K562 (cell line): ENCODE results near the gene PDE4D. TPM values are rescaled to one million over a fixed set of nuclear protein-coding genes. Genes with fewer than 3 reads are reported as not detected.
"Not testable (repeated sequence)": the region's sequence is repeated elsewhere in the genome, so short reads cannot be mapped to it uniquely, and the experiment has no call there.

Source experiments
- ATAC-seq: fragments of 200-7000 bp; cut with Tn5 transposase; 3 replicates; pipeline ENCODE4 v1.9.1; 2020; ENCODE audit warnings: moderate library complexity
- BruUV-seq: library from RNA; stranded (reverse); fragments of 400-500 nt; replicated peaks from 2 replicates; lab custom pipeline; 2021; lab: Mats Ljungman, UMichigan
- CTCF ChIA-PET: fragments of 300-600 bp; formaldehyde crosslinking; extraction: SDS; loops from one replicate; lab custom pipeline; 2021; ENCODE audit warnings: low intra/inter-chr PET ratio; lab: Yijun Ruan, JAX
- POLR2A ChIA-PET: fragments of 300-600, 350-650 bp; sonication (Branson Sonifier 250); formaldehyde crosslinking; extraction: SDS; loops from one replicate; lab custom pipeline; 2021; ENCODE audit warnings: antibody characterized with exemption, inconsistent platforms; lab: Yijun Ruan, JAX
- DNase-seq, 4 experiments: peaks; one replicate each; pipeline versions ENCODE4 v3.0.0 to v3.0.0-alpha.2; 2011 to 2018; ENCODE audit warnings: low spot score in 3 of 4, mixed read lengths in 3 of 4; ENCODE audit errors: extremely low read depth in 1 of 4
- FAIRE-seq: peaks from 2 replicates; lab custom pipeline; 2011; peaks lifted over from hg19 to GRCh38; lab: Jason Lieb, UNC
- H2AFZ ChIP-seq: 2 replicates; pipeline ENCODE4 v1.6.0; 2011; ENCODE audit warnings: low read depth, low read length, control low read depth, inconsistent platforms
- H3K27ac ChIP-seq: fragments of 200-600 bp; 3 replicates; pipeline ENCODE4 v1.8.0; 2011; ENCODE audit warnings: low read depth, mild to moderate bottlenecking, control low read depth, inconsistent platforms, low read length, moderate library complexity, mixed read lengths; ENCODE audit errors: extremely low read depth
- H3K27me3 ChIP-seq, 2 experiments: fragments of 300-600 bp in 1 of 2; 2 replicates in 1 of 2; 3 replicates in 1 of 2; pipeline versions ENCODE4 v1.6.0 to v1.8.0; 2011; ENCODE audit warnings: inconsistent platforms in 2 of 2, low read length in 2 of 2, mild to moderate bottlenecking in 1 of 2, mixed read lengths in 1 of 2, moderate library complexity in 1 of 2; ENCODE audit not compliant: control insufficient read depth in 2 of 2, insufficient read depth in 2 of 2
- H3K36me3 ChIP-seq: fragments of 300-600 bp; 3 replicates; pipeline ENCODE4 v1.8.0; 2011; ENCODE audit warnings: mild to moderate bottlenecking, low read length, inconsistent platforms; ENCODE audit not compliant: control insufficient read depth, insufficient read depth
- H3K4me1 ChIP-seq, 2 experiments: fragments of 200-600 bp in 1 of 2; replicated peaks in 1 of 2; 2 replicates in 1 of 2; 3 replicates in 1 of 2; pipeline versions ENCODE4 v1.5.1 to v1.8.0; 2011; ENCODE audit warnings: inconsistent platforms in 2 of 2, low read length in 2 of 2, mild to moderate bottlenecking in 1 of 2, mixed read lengths in 1 of 2, moderate library complexity in 1 of 2; ENCODE audit not compliant: control insufficient read depth in 2 of 2, insufficient read depth in 2 of 2
- H3K4me2 ChIP-seq: 2 replicates; pipeline ENCODE4 v1.6.1; 2011; ENCODE audit warnings: low read length, control low read depth, inconsistent platforms, mixed read lengths; ENCODE audit not compliant: insufficient read depth
- H3K4me3 ChIP-seq: fragments of 200-600 bp; sonication (generic), shearing (Covaris generic); 2 replicates; pipeline ENCODE4 v1.5.1; 2016; ENCODE audit warnings: control low read depth, inconsistent platforms
- H3K79me2 ChIP-seq: fragments of 200-600 bp; 3 replicates; pipeline ENCODE4 v1.8.0; 2011; ENCODE audit warnings: low read length, inconsistent platforms; ENCODE audit not compliant: control insufficient read depth, insufficient read depth
- H3K9ac ChIP-seq, 2 experiments: 2 replicates each; pipeline versions ENCODE4 v1.6.0 to v1.6.1; 2011; ENCODE audit warnings: low read depth in 2 of 2, low read length in 2 of 2, control low read depth in 1 of 2, inconsistent platforms in 1 of 2, mild to moderate bottlenecking in 1 of 2, mixed read lengths in 1 of 2; ENCODE audit not compliant: insufficient read depth in 1 of 2
- H3K9me1 ChIP-seq: one replicate; pipeline ENCODE4 v1.6.0; 2011; ENCODE audit warnings: inconsistent platforms, mild to moderate bottlenecking, low read length, moderate library complexity; ENCODE audit not compliant: control insufficient read depth, insufficient read depth
- H3K9me3 ChIP-seq: replicated peaks from 2 replicates; pipeline ENCODE4 v1.5.1; 2011; ENCODE audit warnings: low read depth, low read length, inconsistent platforms; ENCODE audit not compliant: control insufficient read depth, insufficient read depth
- H4K20me1 ChIP-seq: replicated peaks from 2 replicates; pipeline ENCODE4 v1.6.1; 2011; ENCODE audit warnings: low read length, inconsistent platforms, mixed read lengths; ENCODE audit not compliant: control insufficient read depth, insufficient read depth
- CTCF ChIP-seq, 3 experiments: IDR thresholded peaks in 2 of 3; conservative IDR thresholded peaks in 1 of 3; 2 replicates each; pipeline ENCODE4 v1.5.1; 2011 to 2012; ENCODE audit warnings: low read length in 3 of 3, mild to moderate bottlenecking in 3 of 3, control low read depth in 2 of 3, improper control_type of control experiment in 1 of 3, inconsistent platforms in 1 of 3, low read depth in 1 of 3, mixed read lengths in 1 of 3, moderate library complexity in 1 of 3; ENCODE audit not compliant: insufficient read depth in 2 of 3
- DNMT1 ChIP-seq: fragments of 450-650 bp; IDR thresholded peaks from 2 replicates; pipeline ENCODE4 v1.6.1; 2016; ENCODE audit warnings: antibody characterized with exemption, mild to moderate bottlenecking
- NFIC ChIP-seq: fragments of 450-650 bp; IDR thresholded peaks from 2 replicates; pipeline ENCODE4 v1.6.1; 2017; ENCODE audit warnings: mild to moderate bottlenecking, inconsistent platforms
- POLR2G ChIP-seq: fragments of 200-400 bp; formaldehyde crosslinking; IDR thresholded peaks from 2 replicates; pipeline ENCODE4 v1.6.1; 2017; ENCODE audit warnings: low read depth, mild to moderate bottlenecking, antibody characterized with exemption, low read length, moderate library complexity
- RAD21 ChIP-seq, 2 experiments: fragments of 250-450 bp in 1 of 2; fragments of 450-650 bp in 1 of 2; sonication (Bioruptor Pico) in 1 of 2; formaldehyde crosslinking in 1 of 2; IDR thresholded peaks in 1 of 2; conservative IDR thresholded peaks in 1 of 2; 2 replicates each; pipeline versions ENCODE4 v1.4.0 to v1.8.0; 2020 to 2022; ENCODE audit warnings: mild to moderate bottlenecking in 2 of 2, moderate library complexity in 1 of 2
- TAF15 ChIP-seq: fragments of 200-400 bp; formaldehyde crosslinking; IDR thresholded peaks from 2 replicates; pipeline ENCODE4 v1.6.1; 2017; ENCODE audit warnings: mild to moderate bottlenecking, low read depth, low read length, moderate library complexity
- ZNF830 ChIP-seq: fragments of 250-450 bp; sonication (Bioruptor Pico); IDR thresholded peaks from 2 replicates; pipeline ENCODE4 v1.5.0; 2021; ENCODE audit warnings: mild to moderate bottlenecking
- WGBS: fragments of 100-300 bp; shearing (Covaris generic); methylation state at CpG from one replicate; pipeline ENCODE4 v1.1.6; 2016; ENCODE audit warnings: low coverage, mixed read lengths; ENCODE audit not compliant: insufficient coverage; ENCODE audit errors: missing lambda C conversion rate; 5-methylcytosine and 5-hydroxymethylcytosine counted together
- in situ Hi-C: fragments of 300-500 bp; cut with MboI; formaldehyde crosslinking; loops from 4 replicates; pipeline ENCODE4 v1.15.0; 2018; ENCODE audit warnings: inconsistent platforms, mixed read lengths
- intact Hi-C: fragments of 100-400 bp; cut with micrococcal nuclease; formaldehyde crosslinking; loops from 2 replicates; pipeline ENCODE4 v1.14.2; 2022
- polyA plus RNA-seq, 8 experiments: library from polyadenylated mRNA; depleted of rRNA in 4 of 8; stranded (reverse) in 5 of 8; unstranded in 3 of 8; fragments of >200 nt; fragmentation: Nextera tagmentation in 2 of 8; fragmentation: Illumina TruSeq in 1 of 8; extraction: Ambion mirVana in 2 of 8; extraction: Trizol in 1 of 8; gene quantifications; 2 replicates each; pipeline versions ENCODE4 v1.2.1 to v1.2.3, GENCODE V29; 2011 to 2014; ENCODE audit warnings: inconsistent platforms in 1 of 8, missing spikeins in 1 of 8
- total RNA-seq, 7 experiments: library from RNA; depleted of rRNA in 6 of 7; stranded (reverse); fragments of >200 nt in 6 of 7; fragmentation: Illumina TruSeq in 2 of 7; extraction: Trizol in 2 of 7; gene quantifications; 2 replicates each; pipeline versions ENCODE4 v1.2.1 to v1.2.3, GENCODE V29; 2011 to 2021; ENCODE audit warnings: low replicate concordance in 1 of 7
- TF ChIP-seq, protein P1 (sequence below): fragments of 450-650 bp; formaldehyde crosslinking; IDR thresholded peaks from 2 replicates; pipeline ENCODE4 v1.4.0; 2020; ENCODE audit warnings: mild to moderate bottlenecking, moderate library complexity
- TF ChIP-seq, protein P2 (sequence below): fragments of 250-450 bp; sonication (Bioruptor Pico); IDR thresholded peaks from 2 replicates; pipeline ENCODE4 v1.4.0; 2020

The PDE4D gene
- total and polyA plus RNA-seq, 9 of the 15 experiments (the other 6 are each of a cell fraction or from before 2014, with no cell fraction given) = 0.04 to 0.46 (median 0.13) TPM

GRCh38 chr5:59380350-59380951, 513.1 kb downstream of the PDE4D start:
- FAIRE-seq = peak; percentile 65
- Histone ChIP-seq H3K9me3 (no peaks in the 10 kb centered on the region), H3K4me1 (no peaks in the 10 kb centered on the region), H3K4me2 (no peak overlapping the region), H3K9ac (no peak overlapping the region), H4K20me1 (no peaks in the 10 kb centered on the region), H3K4me3 (no peak overlapping the region), H3K36me3 (no peaks in the 10 kb centered on the region), H3K27me3 (no peaks in the 10 kb centered on the region), H3K79me2 (no peaks in the 10 kb centered on the region), H2AFZ (no peak overlapping the region), H3K27ac (no peak overlapping the region), H3K9me1 (no peaks in the 10 kb centered on the region)
- intact Hi-C loops = loop anchor here (2.0 to 10.0 kb wide), 2 partner anchors 192 to 496 kb away; no protein-coding TSS in a partner anchor
- ChIA-PET CTCF (interaction anchor here (1.0 kb wide), 1 partner anchor 192 kb away, joined by 6 read pairs; no protein-coding TSS in a partner anchor), POLR2A (no interaction called here)
- BruUV-seq = no TSS peak
- in situ Hi-C loops = no loop called here
- 5% methylated on average over 1 of the region's 1 CpG for WGBS
- peak in 1 of 2 experiments; percentile 46; a peak in 3 of 4 replicates for TF ChIP-seq RAD21 (CRISPR knock-in tag; conservative IDR thresholded peaks at IDR 0.05 in 1 of 2, IDR thresholded peaks at IDR 0.05 in 1 of 2)
- TF ChIP-seq TAF15 = no peak
- TF ChIP-seq, protein P1, sequence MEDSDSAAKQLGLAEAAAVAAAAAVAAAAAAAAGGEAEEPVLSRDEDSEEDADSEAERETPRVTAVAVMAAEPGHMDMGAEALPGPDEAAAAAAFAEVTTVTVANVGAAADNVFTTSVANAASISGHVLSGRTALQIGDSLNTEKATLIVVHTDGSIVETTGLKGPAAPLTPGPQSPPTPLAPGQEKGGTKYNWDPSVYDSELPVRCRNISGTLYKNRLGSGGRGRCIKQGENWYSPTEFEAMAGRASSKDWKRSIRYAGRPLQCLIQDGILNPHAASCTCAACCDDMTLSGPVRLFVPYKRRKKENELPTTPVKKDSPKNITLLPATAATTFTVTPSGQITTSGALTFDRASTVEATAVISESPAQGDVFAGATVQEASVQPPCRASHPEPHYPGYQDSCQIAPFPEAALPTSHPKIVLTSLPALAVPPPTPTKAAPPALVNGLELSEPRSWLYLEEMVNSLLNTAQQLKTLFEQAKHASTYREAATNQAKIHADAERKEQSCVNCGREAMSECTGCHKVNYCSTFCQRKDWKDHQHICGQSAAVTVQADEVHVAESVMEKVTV (CRISPR knock-in tag) = 0 out of 2 replicates have a peak, but pooled peaks have one; percentile 16
- peak in 1 of 3 experiments; percentile 32; a peak in 2 of 6 replicates for TF ChIP-seq CTCF (IDR thresholded peaks at IDR 0.05 in 2 of 3, conservative IDR thresholded peaks at IDR 0.05 in 1 of 3; ENCODE audit: insufficient read depth in 2 of 3, low read depth in 1 of 3, low read length in 3 of 3)
- no peak for TF ChIP-seq DNMT1
- no peak for TF ChIP-seq NFIC
- TF ChIP-seq ZNF830 = no peak
- no peak for TF ChIP-seq POLR2G
- TF ChIP-seq, protein P2, sequence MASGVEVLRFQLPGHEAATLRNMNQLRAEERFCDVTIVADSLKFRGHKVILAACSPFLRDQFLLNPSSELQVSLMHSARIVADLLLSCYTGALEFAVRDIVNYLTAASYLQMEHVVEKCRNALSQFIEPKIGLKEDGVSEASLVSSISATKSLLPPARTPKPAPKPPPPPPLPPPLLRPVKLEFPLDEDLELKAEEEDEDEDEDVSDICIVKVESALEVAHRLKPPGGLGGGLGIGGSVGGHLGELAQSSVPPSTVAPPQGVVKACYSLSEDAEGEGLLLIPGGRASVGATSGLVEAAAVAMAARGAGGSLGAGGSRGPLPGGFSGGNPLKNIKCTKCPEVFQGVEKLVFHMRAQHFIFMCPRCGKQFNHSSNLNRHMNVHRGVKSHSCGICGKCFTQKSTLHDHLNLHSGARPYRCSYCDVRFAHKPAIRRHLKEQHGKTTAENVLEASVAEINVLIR (CRISPR knock-in tag) = 0 out of 2 replicates have a peak, but pooled peaks have one; percentile 25
- peak in 2 of 4 experiments; percentile 7 to 13 for DNase-seq
- no peak; the same call in 2 of the 3 replicates for ATAC-seq

- H3K9me1 ChIP-seq, POLR2A ChIA-PET, ATAC-seq, in situ Hi-C loops, H3K4me3 ChIP-seq, FAIRE-seq, H3K4me1 ChIP-seq, H3K9ac ChIP-seq, H3K27me3 ChIP-seq, H3K79me2 ChIP-seq, H3K4me2 ChIP-seq, H2AFZ ChIP-seq, H3K9me3 ChIP-seq, CTCF ChIA-PET, DNase-seq, H3K36me3 ChIP-seq, H3K27ac ChIP-seq, intact Hi-C loops, H4K20me1 ChIP-seq, BruUV-seq: not testable (repeated sequence)
- WGBS = 0% methylated on average over 1 of the region's 1 CpG
Measured at GRCh38 chr5:59374036-59374435, 519.5 kb downstream of the PDE4D start.
